ENCODE results near the gene SMIM28.
"Not testable (repeated sequence)": the region's sequence is repeated elsewhere in the genome, so short reads cannot be mapped to it uniquely, and the experiment has no call there.

Gene SMIM28

DNA sequence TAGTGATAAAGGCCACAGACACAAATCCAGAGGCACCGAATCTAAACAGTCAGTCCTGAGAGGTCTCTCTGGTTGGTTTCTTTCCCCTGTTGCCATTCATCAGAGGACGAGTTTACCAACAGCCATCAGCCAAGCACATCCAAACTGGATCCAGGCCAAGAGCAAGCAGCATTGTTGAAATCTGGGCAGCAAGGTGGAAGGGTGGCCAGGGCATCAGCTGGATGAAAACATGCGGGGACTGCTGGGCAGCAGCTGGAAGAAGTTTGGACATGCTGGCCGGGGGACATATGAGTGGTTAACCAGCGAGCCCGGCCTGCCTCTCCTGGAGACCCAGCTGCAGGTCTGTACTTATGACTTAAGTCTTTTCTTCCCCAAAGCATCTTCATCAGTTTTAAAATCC is at the start of gene SMIM28:
Gene SMIM28, plus strand, starts transcription at position 62 of the 400 bp plus-strand sequence. Its CDS starts 168 bp downstream, at position 230.
- no peak for DNase-seq

- DNase-seq, result no peak
Measured at GRCh38 chr6:138328210-138328609, 49.5 kb upstream of the SMIM28 start.

- no peak for DNase-seq
Measured at GRCh38 chr6:138330763-138331162, 46.9 kb upstream of the SMIM28 start.

GRCh38 chr6:138331444-138331843 is 46.3 kb upstream of the SMIM28 start:
- no peak for DNase-seq

DNA sequence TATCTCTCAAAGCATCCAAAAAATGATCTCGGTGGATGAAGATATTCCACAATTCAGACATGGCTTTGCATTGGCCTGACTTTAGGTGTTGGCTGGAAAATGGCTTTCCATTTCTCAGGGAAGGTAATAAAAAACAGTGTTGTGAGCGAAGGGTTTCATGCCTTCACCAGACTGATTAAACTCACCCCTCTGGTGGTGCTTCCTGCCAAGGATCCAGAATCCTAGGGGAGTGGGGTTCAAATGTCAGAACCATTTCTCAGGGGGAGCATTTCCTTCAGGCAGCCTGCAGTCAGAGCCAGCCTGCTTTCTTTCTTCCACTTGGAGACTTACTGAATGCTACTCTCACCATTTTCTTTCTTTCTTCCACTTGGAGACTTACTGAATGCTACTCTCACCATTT is 45.7 kb upstream of the SMIM28 start:
- DNase-seq, result no peak

DNA sequence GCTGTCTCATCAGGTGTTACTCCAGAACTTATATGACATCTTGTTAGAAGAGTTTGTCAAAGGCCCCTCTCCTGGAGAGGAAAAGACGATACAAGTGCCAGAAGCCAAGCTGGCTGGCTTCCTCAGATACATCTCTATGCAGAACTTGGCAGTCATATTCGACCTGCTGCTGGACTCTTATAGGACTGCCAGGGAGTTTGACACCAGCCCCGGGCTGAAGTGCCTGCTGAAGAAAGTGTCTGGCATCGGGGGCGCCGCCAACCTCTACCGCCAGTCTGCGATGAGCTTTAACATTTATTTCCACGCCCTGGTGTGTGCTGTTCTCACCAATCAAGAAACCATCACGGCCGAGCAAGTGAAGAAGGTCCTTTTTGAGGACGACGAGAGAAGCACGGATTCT is 43.7 kb upstream of the SMIM28 start:
- no peak for DNase-seq

- no peak for DNase-seq
Measured at GRCh38 chr6:138334963-138335362, 42.7 kb upstream of the SMIM28 start.

DNA sequence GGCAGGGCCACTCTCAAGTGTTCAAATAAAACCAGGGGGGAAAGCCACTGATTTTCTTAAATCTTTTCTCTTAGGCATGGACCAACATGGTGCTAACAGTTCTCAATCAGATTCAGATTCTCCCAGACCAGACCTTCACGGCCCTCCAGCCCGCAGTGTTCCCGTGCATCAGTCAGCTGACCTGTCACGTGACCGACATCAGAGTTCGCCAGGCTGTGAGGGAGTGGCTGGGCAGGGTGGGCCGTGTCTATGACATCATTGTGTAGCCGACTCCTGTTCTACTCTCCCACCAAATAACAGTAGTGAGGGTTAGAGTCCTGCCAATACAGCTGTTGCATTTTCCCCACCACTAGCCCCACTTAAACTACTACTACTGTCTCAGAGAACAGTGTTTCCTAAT is 41.5 kb upstream of the SMIM28 start:
- no peak for DNase-seq

DNA sequence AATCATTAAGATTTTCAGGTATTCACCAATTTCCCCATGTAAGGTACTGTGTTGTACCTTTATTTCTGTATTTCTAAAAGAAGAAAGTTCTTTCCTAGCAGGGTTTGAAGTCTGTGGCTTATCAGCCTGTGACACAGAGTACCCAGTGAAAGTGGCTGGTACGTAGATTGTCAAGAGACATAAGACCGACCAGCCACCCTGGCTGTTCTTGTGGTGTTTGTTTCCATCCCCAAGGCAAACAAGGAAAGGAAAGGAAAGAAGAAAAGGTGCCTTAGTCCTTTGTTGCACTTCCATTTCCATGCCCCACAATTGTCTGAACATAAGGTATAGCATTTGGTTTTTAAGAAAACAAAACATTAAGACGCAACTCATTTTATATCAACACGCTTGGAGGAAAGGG is 40.6 kb upstream of the SMIM28 start:
- no peak for DNase-seq

DNA sequence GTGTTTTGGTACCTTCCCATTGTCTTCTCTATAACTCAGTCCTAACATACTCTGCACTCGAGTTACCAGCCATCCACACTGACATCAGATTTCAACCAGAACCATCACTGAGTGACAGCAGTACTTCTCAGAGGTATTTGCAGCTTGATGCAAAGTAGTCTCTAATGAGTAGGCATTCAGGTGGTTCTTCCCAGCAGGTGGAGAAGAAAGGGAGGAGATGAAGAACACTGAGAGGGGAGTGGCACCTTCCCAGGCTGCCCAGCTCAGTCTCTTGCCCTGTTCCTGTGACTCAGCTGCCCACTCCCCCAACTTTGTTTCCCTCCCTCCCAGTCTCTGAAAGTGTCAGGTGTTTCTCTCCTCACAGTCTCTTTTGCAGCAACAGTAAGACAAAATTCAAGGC is 38.7 kb upstream of the SMIM28 start:
- no peak for DNase-seq

DNA sequence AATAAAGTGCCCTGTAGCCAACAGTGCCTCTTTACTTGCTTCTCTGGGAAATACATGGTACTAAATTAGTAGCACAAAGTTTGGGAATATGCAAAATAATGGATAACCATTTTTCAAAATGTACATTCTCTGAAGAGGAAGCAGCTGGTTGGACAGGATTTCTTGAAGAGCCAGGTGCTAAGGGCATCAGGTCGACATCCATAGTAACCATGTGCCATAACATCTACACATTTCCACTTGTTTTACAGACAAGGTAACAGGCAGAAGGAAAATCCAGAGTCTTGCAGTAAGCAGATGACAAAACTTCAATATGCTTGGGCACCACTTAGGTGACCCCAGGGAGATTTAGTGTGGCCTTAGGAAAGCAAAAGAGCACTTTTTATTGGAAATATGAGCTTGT is 36.5 kb upstream of the SMIM28 start:
- no peak for DNase-seq

- no peak for DNase-seq
Measured at GRCh38 chr6:138343112-138343511, 34.6 kb upstream of the SMIM28 start.

GRCh38 chr6:138345565-138346285 is 32.0 kb upstream of the SMIM28 start:
- no peak for DNase-seq

DNA sequence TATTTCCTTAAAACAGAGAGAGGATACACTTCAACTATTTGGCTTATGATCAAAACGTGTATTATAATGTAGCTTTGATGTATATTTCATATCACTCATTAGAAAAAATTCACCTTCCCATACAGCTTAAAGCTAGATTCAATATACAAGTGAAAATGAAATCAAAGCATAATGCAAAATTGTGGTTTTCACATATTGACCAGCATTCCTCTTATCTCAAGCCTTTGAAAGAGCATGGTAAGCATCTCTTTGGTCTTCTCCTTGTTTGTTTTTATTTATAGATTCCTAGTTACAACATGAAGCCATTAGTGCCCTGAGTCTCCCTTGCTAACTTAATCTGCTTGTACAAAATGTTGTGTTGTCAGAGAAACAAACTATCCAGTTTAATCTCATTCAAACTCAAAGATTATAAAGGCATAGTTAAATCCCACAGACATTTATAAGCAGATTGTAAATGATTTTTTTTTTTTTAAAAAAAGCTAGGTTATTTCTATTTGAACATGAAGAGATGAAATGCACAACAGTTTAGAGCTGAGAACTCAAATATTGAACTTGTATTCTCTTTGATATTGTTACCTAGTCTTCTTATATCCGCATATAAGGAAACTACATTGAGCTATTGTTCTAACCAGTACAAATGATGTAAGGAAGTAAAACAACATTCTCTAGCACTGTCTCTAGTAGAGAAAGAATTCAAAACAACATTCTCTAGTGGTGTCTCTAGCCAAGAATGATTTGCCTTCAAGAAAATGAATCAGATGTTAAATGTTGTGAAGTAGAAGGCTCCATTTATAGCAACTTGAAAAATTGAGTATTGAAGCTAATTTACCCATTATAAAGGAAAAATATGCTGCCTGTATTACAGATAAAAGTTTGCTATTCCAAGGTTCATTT is 31.2 kb upstream of the SMIM28 start:
- DNase-seq, result no peak

DNA sequence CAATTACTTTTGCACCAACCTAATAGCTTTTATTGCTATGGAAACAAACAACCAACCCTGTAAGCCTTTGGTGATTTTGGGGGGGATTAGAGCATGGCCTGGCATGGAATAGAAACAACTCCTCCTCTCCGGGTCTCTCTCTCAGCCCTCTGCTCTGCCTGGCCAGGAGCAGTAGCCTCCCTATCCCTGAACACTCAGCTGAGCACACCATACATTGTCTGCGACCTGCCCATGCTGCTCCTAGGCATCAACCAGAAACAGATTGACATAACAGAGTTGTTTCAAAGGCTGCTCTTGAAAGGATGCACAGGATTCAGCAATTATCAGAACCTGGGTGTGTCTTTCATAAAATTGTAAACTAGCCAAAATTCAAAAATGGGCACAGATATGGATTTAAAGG is 29.8 kb upstream of the SMIM28 start:
- no peak for DNase-seq

GRCh38 chr6:138349891-138350290 is 27.8 kb upstream of the SMIM28 start:
- no peak for DNase-seq

- no peak for DNase-seq
Measured at GRCh38 chr6:138357928-138358327, 19.8 kb upstream of the SMIM28 start.

GRCh38 chr6:138368684-138369083 is 9.0 kb upstream of the SMIM28 start:
- not testable (repeated sequence) for DNase-seq

GRCh38 chr6:138370631-138371451 is 6.9 kb upstream of the SMIM28 start:
- DNase-seq, result no peak

- no peak for DNase-seq
Measured at GRCh38 chr6:138371452-138371711, 6.3 kb upstream of the SMIM28 start.

DNA sequence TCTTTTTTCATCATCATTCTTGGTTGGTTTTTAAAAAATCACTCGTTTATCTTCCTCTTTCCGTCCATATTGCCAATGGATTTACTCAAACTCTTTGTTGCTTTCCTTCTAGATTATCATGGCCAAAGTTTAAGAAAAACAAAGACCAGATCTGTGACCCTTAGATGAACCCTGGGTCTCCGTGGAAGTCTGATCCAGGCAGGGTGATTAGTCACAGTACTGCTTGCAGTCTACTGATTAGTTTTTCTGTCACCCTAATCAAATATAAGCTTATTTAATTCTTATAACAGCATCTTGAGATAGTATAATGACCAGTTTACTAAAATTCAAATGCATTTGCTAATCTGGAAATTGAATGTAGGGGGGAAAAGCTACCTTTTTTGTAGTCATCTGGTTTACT is 6.0 kb upstream of the SMIM28 start:
- DNase-seq, result no peak

GRCh38 chr6:138372711-138373463 is 4.8 kb upstream of the SMIM28 start:
- DNase-seq, result no peak

- DNase-seq, result no peak
Measured at GRCh38 chr6:138374230-138374629, 3.5 kb upstream of the SMIM28 start.
